K562 (cell line): ENCODE results near the gene ITSN1.

Source experiments
- CBX2 ChIP-seq: fragments of 200-600 bp; sonication (generic); IDR thresholded peaks from one replicate; pipeline ENCODE4 v1.6.1; 2012; ENCODE audit warnings: mild to moderate bottlenecking, low read length, inconsistent platforms; ENCODE audit not compliant: insufficient read depth, poor library complexity, severe bottlenecking
- NFYB ChIP-seq: IDR thresholded peaks from 2 replicates; pipeline ENCODE4 v1.6.1; 2011; ENCODE audit warnings: mild to moderate bottlenecking, moderate library complexity; ENCODE audit not compliant: insufficient read length; ENCODE audit errors: extremely low read depth
- PHB ChIP-seq: fragments of 250-450 bp; sonication (Bioruptor Pico); IDR thresholded peaks from 2 replicates; pipeline ENCODE4 v1.5.0; 2021
- POLR2AphosphoS5 ChIP-seq: IDR thresholded peaks from 2 replicates; pipeline ENCODE4 v1.6.1; 2011; ENCODE audit warnings: mild to moderate bottlenecking, low read depth, low read length, moderate library complexity; ENCODE audit not compliant: control insufficient read depth, insufficient read depth
- TAF1 ChIP-seq: IDR thresholded peaks from 2 replicates; pipeline ENCODE4 v1.6.1; 2011; ENCODE audit warnings: mild to moderate bottlenecking, low read length, moderate library complexity; ENCODE audit not compliant: insufficient read depth, control insufficient read depth, severe bottlenecking; ENCODE audit errors: extremely low read depth
- TAF9B ChIP-seq: fragments of 450-650 bp; IDR thresholded peaks from 2 replicates; pipeline ENCODE4 v1.6.1; 2018; ENCODE audit warnings: mild to moderate bottlenecking; ENCODE audit not compliant: partially characterized antibody
- TCF7L2 ChIP-seq: fragments of 150-350 bp; IDR thresholded peaks from 2 replicates; pipeline ENCODE4 v1.6.1; 2016; ENCODE audit warnings: low read depth, mild to moderate bottlenecking, low read length, moderate library complexity
- ZKSCAN8 ChIP-seq: fragments of 200-800 bp; sonication (Bioruptor generic); IDR thresholded peaks from 2 replicates; pipeline ENCODE4 v1.6.1; 2016; ENCODE audit warnings: missing genetic modification characterization, missing compliant biosample characterization

- TF ChIP-seq NFYB = no peak
- no peak for TF ChIP-seq TCF7L2
- TF ChIP-seq PHB = no peak
- no peak for TF ChIP-seq POLR2AphosphoS5
- TF ChIP-seq ZKSCAN8 (CRISPR knock-in tag) = no peak
- no peak for TF ChIP-seq TAF9B
- no peak for TF ChIP-seq CBX2
- TF ChIP-seq TAF1 = no peak
Observed at GRCh38 chr21:33771976-33772375, 129.7 kb downstream of the ITSN1 start.
